GDM1 (cell line): ENCODE results near the gene ABCB1.

Source experiments
- DNase-seq: peaks from one replicate; lab custom pipeline; 2025; lab: John Stamatoyannopoulos, UW

ABCB1 gene

DNA sequence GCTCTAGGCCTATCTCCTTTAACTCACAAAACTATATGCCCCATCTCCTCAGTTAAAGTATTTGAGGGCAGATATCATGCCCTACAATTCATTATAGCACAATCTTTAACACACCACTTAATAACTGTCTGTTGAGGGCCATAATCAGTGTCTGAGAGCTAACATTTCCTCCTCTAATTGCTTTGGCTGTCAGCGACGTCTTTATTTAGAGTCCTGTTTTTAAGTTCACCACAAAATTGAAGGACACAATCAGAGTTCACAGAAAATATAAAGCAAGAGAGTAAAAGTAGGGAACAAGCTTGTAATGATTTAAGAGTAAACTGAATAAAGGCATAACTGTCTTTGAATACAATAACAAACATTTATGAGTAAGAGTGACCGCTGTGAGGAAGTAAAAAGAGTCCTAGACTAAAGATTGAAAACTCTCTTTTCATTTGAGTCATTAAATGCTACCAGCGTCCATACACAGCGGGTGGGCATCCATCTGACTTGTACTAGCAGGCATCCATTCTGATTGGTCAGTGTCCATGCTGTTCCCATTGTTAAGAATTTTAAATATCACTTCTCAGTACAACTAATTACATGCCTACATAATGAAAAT is 86.8 kb downstream of the ABCB1 start:
- DNase-seq = no peak

DNA sequence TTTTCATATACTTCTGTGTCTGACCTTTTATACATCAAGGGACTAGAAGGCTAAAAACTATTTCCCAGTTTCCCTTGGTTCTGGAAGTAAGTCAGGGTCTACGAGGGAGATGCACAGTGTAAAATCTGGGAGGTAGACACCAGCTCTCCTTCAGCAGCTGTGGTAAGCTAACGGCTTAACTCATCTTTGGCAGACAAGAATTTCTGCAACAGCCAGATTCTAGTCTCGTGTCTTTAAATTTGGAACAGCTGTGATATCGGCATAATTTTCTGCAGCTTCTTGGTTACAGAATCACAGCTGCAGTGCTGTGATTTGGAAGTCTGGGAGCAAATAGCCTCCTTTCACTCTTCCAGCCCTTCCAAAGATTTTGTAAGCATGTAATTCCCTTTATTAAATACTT is 87.8 kb downstream of the ABCB1 start:
- no peak for DNase-seq

DNA sequence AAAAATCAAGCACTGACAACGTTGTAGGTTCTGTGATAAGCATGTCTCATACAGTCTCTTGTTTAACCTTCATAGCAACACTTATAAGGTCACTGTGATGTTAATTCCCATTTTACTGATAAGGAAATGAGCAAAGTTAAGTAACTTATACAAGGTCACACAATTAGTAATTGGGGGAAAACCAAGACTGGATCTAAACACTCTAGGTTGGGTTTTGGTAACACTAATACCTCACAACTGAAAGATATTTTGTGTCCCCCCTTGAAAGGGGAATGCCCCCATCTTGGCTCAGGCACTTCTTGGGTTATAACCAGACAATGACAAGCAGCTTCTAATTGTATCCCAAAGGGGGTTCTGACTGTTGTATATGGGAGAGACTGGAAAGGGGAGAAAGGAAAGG is 89.2 kb downstream of the ABCB1 start:
- no peak for DNase-seq

DNA sequence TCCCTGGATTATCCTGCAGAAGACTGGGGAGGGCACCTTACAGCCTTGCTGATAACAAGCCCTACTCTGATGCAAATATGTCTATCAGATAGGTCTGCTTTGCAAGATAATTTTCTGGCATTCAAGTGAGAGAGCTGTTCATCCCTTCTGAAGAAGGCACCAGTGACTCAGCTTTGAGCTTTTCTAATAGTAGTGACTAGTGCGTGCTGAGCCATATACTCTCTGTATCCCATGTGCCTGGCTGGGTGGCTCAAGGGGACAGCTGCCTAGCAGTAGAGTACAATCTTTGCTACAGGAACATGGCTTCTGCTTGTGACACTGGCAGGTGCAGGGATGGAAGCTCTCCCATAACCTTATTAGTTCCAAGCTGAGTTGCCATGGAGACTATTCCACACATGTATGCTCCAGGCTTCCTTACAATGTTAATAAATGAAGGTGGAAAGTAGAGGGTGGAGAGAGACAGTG is 90.2 kb downstream of the ABCB1 start:
- DNase-seq = no peak

DNA sequence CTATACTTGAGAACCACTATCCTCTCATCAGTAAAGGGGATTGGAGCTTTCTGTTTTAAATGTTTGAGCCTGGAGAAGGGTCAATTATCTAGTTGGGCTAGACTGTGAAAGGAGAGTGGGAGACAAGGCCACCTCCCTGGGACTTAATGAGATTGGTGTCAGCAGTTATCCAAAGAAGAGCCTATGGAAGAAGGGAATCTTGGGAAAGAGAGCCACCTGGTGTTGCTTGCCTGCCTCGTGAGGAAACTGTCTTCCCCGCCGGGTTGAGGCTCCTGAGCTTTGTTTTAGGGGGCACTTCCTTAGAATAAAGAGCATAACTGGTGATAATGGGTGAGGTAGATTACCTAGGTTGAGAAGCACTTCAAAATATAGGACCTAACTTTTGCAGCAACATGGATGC is 93.2 kb downstream of the ABCB1 start:
- no peak for DNase-seq

DNA sequence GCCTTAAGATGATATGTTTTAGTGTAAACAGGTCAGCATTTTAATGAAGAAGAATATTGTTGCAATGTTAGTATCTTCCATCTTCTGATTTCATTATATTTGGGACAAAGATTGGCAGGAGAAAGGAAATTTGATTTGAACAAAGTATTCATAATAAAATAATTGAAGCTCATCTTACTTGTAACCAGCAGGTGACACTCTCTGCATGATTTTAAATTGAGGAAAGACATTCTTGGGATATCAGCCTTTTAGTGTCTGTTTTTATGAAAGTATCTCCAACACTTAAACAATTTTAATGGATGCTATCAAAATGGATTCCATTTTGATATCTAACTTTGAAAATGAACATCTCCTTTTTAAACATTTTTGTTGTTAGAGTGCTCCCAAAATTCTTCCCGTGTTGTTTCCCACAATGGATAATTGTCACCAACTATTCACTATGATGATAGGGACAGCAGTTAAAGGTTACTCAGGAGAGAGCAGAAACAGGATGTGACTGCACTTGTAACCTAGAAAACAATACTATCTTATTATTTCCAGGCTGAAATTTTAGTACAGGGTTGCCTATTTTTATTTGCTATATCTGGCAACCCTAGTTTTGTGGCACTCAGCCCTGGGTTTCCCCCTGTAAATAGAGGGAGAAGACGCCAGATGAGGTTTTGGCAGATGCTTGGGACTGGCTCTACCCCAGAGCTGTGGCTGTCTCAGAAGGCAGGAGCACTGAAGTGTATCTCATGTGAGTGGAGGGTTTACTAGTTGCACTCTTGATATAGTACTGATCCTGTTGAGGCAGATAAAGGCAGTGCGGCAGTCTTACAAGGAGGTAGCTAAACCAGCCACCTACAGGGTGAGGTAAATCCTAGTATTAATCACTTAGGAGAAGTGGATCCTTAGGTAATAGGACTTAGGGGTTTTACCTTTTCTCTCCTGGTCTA is 94.2 kb downstream of the ABCB1 start:
- DNase-seq = no peak

DNA sequence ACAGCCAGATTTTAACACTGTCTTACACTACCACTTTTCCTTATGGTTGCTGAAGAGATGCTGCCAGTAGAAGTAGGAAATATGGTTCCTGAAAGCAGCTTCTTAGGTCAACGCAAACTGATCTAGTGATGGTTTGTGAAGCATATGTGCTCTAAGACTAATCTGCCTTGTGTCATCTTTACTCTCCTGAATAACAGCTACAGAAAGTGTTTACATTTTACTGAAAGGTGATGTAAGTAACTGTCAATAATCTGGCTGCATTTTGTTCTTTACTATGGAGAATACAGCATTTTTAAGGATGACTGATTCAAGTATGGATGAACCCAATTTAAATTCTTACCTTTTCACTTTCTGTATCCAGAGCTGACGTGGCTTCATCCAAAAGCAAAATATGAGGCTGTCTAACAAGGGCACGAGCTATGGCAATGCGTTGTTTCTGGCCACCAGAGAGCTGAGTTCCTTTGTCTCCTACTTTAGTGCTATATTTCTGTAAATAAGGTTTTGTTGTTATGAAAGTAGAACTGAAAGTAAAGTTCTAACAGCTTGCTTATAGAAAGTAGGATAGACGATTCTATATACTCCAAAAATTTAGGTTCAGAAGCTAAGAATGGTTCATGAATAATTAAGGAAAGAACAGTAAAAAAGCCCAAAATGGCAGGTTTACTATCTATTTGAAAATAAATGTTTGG is 95.0 kb downstream of the ABCB1 start:
- DNase-seq = no peak

DNA sequence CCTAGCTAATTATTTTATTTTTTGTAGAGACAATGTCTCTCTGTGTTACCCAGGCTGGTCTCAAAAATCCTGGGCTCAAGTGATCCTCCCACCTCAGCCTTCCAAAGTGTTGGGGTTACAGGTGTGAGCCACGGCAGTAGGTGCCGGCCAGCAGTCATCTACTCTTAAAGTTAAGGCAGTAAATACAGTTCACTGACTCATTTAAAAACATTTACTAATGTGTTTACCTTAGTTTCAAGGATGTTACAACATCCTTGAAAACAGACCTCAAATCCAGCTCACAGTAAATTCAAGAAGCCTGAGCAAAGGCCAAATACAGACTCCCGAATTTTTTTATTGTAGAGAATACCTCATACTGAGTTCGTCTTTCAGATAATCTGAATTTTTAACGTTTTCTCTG is 95.6 kb downstream of the ABCB1 start:
- no peak for DNase-seq

DNA sequence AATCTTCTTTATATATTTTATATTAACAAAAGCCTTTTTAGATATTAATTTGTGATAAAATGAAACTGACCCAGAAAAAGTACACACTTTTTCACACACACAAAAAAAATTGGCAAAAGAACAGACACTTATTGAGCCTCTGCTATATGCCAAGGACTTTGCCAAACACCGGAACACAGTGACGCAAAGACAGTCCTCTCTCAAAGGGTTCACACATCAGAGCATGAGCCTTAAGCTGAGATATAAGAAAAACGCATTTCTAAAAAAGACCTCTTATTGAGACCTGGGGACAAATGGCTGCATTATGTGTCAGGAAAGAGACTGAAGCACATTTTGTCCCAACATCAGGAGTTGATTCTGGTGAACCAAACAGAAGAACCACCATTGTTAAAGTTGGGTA is 101.2 kb downstream of the ABCB1 start:
- no peak for DNase-seq

DNA sequence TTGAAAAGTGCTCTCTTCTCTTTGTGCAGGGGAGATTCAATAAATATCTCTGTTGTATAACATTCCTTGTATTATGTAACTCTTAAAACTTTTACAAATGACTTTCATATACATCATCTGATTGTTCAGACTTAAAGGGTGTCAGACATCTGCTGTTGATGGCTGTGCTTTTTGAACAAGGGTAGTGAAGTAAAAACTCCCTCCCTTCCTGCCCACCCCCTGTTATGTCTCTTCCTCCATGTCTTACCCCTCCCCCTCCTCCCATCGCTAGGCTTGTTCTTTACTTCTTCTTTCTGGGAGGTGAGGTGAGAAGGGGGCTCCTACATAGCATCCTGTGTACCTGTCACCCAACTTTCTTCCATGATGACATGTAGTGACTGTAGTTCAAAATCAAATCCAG is 101.8 kb downstream of the ABCB1 start:
- DNase-seq = no peak

DNA sequence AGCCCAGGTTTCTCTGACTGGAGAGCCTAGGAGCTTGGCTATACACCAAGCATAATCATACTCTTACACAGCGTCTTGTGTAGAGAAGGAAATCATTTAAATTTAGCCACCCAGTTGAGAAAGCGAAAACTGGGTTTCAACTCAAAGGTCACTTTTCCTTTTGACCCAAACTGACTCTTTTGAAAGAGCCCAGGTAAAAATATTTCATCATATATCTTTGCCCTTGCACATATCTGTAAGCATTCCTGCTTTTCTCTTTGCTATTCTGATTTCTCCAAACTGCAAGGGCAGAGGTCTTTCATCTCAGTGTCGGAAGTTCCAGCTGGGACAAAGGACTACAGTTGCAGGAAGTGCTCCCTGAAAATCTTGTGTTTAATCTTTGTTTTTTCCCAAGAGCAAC is 103.2 kb downstream of the ABCB1 start:
- no peak for DNase-seq

DNA sequence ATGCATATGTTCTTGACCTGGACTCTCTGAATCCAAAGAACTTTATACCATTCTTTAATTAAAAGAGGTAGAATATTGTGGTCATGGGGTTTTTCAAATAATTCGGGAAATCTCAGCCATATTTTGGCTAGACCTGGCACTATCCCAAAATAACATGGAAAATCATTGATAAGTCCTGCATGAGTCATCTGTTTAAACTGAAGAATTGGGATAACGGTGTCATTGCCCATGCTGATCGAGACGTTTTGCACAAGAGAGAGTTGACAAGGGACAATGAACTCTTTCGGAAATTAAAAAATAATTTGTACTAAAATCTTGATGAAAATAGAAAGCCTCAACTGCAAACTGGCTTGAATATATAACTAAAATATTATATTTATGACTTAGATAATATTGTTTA is 105.3 kb downstream of the ABCB1 start:
- DNase-seq = no peak

DNA sequence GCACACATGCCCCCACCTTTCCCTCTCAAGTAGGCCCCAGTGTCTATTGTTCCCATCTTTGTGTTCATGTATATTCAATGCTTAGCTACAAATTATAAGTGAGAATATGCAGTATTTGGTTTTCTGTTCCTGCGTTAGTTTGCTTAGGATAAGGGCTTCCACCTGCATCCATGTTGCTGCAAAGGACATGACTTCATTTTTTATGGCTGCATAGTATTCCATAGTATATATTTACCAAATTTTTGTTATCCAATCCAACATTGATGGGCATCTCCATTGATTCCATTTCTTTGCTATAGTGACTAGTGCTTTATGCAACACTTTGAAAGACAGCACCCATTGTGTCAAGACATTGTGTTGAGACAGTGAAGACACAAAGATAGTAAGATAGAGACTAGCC is 106.2 kb downstream of the ABCB1 start:
- DNase-seq = no peak

DNA sequence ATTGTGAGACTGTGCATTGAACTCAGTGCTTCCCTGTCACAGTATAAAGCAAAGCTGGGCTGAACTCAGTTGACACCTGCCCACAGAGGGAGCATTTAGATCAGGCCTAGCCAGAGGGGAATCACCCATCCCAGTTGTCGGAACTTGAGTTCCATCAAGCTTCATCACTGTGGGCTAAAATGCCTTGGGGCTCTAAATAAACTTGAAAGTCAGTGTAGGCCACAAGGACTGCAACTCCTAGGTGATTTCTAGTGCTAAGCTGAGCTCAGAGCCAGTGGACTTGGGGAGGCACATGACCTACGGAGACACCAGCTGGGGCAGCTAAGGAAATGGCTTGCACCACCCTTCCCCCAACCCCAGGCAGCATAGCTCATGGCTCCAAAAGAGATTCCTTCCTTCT is 117.6 kb downstream of the ABCB1 start:
- no peak for DNase-seq

DNA sequence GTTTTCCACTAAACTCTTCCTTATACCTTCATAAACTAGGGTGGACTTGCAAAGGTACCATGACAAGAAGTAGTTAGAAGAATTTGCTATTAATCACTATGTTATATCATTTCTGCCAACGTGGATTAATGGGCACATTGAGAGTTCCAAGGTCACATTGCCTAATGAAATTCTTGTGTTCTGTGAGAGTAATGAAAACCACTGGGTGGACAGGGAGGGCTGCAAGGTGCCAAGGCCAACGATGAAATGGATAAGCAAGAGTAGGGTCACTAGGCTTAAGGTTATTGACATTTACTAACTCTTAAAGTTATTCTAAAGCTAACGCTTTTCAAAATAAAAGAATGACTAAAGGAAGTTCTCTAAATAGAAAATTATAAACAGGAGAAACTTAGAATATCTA is 118.6 kb downstream of the ABCB1 start:
- DNase-seq = no peak

DNA sequence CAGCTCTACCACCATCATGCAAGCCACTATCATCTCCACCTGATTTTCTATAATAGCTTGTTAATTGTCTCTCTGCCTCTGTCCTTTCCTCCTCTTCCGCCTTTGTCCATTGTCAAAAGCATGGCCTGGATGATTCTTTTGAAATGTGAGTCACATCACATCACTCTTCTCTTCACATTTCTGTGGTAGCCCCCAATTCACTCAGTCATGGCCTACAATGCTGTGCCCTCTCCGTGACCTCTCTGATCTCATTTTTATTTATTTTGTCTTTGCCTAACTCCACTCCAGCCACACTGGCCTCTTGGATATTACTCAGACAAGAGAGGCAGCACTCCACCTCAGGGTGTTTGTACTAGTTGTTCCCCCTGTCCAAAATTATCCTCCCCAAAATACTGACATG is 120.3 kb downstream of the ABCB1 start:
- DNase-seq = no peak

DNA sequence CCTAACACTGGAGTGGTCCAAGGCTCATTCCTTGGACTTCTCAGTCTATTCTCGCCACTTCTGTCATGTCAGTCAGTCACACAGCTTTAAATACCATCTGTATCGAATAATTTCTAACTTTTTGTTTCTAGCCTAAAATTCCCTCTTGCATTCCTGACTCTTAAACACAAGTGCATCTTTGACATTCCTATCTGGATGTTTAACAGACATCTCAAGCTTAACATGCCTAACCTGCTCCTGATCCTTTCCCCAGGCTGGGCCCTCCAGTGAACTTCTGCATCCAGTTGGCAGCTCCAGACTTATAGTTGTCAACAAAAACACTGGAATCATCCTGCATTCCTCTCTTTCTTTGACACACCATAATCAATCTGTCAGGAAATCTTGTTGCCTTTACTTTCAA is 120.7 kb downstream of the ABCB1 start:
- no peak for DNase-seq

DNA sequence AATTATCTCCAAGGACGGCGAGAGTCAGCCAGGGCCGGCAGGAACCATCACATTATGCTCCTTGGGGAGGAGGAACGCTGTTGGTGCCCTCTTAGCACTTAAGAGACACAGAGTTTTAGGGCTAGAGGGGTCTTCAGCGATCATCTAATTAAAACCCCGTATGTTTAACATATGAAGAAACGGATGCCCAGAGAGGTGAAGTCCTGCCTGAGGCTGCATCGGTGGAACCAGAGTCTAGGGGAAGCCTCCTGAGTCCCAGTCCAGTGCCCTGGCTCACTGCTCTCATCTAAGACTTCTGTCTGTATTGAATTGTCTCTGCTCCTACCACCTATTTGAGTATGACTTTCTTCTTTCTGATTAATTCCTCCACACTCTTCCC is 124.5 kb downstream of the ABCB1 start:
- no peak for DNase-seq

DNA sequence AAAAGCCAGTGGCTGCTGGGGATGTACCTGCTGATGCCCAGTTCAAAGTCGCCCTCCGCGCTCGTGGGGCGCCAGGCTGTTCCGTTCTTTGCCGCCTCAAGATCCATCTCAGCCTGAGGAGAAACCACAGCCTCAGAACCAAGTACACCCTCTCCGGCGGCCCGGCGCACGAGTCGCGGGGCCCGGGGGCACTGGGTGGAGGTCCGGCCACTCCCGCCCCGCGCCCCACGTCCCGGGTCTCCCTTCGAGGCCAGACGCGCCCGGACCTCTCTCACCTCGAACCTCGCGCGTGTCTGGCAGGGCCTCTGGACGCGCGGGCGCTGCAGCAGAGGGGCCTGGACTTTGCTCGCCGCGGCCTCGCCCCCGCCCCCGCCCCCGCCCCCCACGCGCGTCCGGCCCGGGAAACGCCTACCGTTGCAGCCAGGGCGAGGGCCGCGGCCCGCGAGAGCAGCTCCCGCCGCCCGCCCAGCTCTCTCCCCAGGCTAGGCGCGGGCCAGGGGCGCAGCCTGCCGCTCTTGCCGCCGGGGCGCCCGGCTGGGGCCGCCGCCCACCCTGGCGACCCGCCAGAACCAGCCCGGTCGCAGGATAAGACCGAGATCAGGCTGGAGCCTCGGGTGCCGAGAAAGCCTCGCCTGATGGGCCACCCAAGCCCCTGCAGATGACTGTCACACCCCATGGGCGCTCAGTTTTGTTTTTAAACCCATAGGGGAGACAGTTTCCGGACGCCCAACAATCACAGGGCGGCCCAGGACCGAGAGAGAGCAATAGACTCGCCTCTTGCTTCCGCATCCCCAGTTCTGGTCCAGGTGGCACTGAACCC is 125.1 kb downstream of the ABCB1 start, which contains the start of gene ABCB4:
TSS of gene ABCB4 (minus strand) at position 322 of the 820 bp plus-strand sequence. CDS start at position 107, 215 bp downstream.
- DNase-seq = no peak

DNA sequence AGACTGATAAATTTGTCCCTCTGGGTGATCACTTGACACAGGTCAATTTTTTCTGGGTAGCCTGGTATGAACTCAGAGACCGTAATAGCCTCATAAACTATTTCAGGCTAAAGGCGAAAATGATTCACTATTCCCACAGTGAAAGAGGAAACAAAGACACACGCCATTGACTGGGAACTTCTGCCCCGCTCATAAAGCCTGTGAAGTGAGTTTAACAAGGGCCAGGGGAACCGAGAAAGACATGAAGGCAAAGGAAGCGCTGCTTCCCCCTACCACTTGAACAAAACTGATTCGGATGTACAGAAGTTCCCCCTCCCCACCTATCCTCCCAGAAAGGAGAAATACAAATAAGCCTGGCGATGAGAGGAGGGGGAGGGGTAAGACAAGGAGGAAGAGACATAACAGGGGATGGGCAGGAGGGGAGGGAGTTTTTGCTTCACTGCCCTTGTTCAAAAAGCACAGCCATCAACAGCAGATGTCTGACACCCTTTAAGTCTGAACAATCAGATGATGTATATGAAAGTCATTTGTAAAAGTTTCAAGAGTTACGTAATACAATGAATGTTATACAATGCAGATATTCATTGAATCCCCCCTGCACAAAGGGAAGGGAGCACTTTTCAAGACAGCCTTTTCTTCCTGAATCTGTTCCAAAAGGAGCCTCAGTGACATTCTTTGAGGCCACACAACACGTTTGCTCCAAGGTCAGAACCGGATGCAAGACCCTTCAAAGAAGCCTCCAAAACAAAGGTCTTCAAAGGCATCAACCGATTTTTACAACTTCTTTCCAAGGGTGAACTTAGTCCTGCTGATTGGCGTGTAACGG is 125.9 kb downstream of the ABCB1 start:
- DNase-seq = peak; percentile 26

DNA sequence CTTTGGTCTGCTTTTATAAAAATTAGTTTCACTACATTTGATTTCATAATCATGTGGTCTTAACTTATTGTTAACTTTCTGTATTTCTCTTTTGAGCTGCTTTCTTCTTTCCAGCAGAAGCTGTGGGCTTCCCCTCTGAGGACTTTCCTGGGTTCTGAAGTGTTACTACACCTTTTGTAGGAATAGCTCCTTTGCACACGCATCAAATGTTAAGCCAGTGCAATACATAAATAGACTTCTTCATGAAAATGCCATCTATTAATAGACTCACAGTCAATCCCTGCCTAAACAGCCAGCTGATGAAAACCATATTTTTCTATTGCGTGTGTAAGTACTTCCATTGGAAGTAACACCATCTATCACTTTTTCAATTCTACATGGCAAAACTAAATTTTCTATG is 126.7 kb downstream of the ABCB1 start:
- DNase-seq = no peak
